HCEC 1CT (cell line): ENCODE data around the gene PROK1.

ENCODE experiments used
- DNase-seq: peaks from one replicate; pipeline ENCODE4 v3.0.0-alpha.2; 2017

The PROK1 gene

DNA sequence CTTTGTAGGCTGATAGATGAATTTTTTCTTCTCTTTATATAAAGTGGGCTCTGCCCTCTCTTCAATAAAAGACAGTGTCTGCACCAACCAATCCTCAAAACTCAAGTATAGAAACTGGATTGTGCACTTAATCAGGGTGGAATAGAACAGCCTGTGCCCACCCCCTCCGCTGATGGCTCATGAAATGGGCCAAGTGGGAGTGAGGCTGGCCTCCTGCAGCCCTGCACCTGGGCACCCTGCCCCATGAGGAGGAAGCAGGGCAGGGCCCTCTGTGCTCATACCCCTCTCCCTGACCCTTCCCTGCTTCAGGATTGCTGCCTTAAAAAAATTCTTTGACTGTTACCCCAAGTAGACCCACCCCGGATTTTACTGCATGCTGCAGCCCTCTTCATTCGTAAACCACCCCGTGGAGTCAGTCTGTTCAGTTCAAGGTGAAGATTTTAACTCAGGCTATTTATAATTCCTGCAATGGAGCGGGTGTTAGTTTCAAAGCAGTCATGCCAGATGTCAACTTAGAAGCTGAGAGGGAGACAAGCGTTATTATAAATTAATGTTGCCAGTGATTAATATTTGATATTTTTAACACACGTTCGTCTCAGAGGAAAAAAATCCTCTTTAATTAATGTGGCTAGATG is 15.8 kb downstream of the PROK1 start:
- DNase-seq = no peak

DNA sequence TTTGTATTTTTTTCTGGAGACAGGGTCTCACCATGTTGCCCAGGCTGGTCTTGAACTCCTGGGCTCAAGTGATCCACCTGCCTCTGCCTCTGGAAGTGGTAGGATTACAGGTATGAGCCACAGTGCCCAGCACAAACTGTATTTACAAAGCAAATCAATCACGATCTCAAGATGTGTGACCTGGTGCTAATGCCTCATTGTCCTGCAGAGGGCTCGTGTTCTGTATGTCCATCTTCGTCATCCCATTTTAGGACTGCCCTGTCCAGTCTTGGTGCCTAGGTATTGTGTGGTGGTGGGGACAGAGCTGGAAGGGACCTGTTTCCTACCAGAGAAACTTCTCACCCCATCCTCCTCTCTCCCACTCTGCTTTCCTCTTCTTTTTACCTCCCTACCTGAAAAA is 20.2 kb downstream of the PROK1 start:
- DNase-seq = no peak

DNA sequence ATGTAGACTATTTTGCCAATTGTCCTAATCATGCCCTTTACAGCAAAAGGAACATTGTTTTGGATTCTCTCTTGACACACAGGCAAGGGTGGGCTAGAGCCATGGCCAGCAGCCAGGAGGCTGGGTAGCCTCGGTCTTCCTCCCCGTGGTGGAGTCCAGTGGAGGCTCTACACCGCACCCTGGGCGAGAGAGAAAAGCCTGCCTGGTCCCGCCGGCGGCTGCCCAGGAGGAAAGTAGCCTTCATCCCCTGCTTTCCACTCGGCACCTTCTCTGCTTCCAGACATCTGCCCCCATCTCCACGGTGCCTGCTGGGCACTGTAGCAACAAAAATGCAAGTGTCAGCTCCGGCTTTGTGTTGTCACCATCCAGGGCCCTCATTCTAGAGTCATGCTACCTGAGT is 21.6 kb downstream of the PROK1 start:
- no peak for DNase-seq

DNA sequence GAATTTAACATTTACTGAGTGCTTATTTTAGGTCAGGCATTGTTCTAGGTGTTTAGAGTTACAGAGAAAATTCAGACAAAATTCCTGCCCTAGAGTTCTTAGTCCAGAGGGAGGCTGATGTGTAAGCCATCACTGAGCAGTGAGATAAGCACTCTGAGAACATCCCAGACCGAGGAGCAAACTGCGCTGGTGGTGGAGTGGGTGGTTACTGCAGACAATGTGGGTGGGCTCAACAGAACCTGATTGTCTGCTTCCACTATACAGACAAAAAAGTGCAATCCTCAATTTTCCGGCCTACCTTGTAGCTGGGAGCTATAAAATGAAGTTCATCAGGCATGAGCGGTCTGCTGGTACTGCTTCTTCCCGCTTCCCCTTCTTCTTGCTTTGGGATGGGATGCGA is 23.5 kb downstream of the PROK1 start:
- no peak for DNase-seq

DNA sequence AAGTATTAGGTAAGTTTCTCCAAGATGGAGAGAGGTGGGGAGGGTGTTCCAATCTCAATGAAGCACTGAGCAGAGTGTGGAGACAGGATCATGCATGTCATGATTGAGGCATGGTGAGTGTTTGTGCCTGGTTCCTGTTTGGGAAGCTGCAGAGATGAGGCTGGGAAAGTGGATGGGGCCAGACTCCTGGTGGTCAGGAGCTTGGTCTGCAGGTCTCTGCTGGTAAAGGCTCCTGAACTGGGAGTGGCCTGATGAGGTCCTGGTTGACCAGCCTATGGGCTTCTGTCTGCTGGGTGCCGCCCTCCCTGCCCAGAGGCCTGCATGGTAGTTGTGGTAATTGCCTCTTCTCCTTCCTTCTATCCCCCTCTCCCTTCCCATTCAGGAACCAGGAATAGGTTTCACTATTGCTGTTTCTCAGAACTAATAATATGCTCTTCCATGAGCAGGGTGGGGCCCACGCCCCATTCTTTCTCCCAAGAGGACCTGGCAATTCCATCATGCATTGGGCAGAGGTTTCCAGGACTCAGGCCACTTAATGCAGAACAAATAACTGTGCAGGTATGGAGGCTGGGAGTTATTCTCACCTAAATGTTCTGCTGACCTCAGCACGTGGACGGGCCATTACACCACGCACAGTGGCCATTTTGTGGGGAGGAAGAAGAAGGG is 24.5 kb downstream of the PROK1 start:
- no peak for DNase-seq

DNA sequence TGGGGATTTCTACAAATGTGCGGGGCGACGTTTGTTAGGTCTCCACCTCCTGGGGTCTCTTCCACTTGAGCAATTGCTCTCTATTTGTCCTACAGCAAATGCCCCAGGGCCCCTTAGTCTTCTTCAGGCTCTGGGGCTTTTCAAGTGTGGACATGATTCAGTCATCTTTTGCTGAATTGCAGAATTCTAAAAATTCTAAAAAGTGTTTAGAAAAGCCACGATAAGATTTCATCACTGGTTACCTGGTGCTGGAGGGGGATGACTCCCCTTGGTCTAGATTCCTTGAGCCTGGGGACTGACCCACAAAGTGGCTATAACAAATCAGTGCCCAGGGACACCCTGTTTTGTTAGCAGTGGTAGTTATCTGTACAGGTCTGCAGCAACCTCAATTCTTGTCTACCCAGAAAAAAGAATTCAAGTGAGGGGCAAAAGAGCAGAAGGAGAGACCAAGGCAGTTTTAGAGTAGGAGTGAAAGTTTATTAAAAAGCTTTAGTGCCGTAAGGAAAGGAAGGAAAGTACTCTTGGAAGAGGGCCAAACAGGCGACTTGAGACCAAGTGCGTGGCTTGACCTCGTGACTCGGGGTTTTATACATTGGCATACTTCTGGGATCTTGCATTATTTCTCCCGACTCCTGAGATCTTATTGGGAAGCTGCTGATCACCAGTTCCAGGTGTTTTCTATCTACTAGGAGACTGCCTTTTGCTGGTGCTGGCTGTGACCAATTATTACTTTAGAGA is 25.2 kb downstream of the PROK1 start:
- no peak for DNase-seq

DNA sequence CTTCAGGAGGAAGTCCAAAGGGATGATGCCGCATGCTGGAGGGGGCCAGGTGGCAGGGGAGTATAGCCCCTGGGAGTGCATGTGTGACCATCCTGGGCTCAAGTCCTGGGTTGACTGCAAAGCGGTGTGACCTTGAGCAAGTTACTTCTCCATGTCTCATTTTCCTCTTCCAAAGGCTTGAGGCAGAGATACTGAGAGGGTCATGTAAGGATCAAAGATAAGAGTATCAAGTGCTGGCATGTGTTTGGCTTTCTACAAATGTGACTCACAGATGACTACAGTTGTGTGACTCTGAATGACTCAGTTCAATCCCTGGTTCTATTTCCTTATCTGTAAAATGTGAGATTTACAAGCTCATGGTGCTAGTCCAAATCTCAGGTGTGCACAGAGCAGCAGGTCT is 26.1 kb downstream of the PROK1 start:
- peak; percentile 79 for DNase-seq

DNA sequence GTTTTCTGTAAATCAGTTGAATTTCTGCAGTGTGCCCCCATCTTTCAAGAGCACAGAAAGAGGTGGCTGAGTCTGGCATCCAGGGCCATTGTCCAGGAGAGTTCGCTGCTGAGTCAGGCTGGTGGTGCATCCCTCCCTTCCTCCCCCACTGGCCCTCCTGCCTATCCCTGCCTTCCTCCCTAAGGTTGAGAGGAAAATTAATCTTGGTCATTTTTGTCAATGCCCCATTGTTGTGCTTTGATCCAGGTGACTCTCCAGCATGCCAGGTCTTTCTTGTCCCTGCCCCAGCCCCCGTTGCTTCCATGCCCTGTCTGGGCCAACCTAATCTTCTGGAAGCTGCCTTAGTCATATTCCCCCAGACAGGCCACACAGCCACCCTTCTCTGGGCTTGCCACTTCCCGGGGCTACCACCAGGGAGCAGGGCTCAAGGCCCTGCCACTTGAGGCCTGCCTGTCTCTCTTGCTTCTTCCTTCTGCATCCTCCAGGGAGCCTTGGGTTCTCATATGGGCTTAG is 26.6 kb downstream of the PROK1 start:
- DNase-seq = no peak

DNA sequence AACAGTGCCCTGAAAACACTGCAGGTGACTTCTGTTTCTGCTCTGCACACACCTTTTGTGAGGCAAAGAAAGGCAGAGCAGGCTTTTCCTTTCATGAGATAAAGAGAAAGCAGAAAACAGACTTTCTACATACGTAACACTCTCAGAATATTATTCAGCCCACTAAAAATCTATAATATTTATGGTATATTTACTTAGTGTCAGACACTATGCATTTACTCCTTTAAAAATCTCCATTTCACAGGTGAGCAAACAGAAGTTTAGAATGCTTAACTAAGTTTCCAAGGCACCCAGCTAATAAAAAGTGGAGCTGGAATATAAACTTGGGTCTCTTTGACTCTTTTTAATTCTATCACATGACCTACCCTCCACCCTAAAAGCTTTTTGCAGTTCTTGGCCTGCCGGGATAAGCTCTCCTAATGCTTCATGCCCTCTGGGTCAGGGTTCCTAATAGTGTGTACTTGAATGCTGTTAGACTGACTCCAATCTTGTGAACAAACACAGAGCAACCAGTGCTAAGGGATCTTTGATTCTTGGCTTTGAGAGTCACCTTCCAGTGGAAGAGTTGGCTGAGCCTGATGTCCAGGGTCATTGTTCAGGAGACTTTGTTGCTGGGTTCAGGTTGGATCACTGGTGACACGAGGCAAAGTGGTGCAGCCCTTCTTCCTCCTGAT is 27.2 kb downstream of the PROK1 start:
- no peak for DNase-seq

DNA sequence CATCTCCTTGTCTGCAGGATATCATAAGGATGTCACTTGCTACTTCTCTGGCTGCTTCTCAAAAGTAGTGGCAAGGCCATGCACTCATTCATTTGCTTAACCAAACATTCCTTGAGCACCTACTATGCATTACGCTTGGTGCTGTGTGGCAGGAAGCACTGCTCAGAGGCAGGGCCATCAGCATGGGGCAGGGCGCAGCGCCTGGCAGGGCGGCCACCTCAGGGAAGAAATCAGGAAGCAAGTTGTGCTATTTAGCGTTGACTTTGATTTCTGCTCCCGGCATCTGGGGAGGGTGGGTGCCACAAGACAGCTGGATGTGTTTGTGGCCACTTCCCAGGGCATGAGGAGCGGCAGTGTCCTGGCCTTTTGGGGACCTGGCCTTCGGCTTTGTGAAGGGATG is 27.9 kb downstream of the PROK1 start:
- no peak for DNase-seq

DNA sequence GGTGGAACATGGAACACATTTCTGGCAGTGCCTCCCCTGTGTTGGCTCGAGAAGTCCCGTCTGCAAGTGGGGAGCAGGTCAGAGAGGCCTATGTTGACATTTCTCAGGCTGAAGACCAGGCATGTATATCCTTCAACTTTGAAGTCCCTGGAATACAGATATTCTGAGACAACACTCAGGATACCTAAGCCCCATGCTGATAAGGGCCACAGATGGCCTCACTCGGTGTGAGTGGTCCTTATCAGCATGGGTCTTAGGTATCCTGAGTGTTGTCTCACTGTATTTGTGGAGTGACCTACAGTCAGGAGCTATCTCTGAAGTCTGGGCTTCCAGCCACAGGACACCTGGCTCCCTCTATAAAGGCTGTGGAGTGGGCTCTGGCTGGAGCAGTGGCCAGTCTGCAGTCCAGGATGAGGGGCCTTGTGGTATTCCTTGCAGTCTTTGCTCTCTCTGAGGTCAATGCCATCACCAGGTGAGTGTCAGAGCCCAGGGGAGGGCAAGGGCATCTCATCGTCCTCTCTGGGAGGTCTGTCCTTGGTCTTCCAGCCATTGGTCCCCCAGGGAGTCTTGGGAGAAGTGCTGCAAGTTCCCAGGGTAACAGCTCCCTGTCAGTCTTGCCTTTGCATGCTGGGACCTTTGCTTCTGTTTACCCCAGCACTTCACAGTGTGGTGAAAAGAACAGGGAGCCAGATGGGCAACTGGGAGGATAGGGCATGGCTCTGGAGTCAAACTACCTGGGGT is 29.6 kb downstream of the PROK1 start:
- DNase-seq = no peak

DNA sequence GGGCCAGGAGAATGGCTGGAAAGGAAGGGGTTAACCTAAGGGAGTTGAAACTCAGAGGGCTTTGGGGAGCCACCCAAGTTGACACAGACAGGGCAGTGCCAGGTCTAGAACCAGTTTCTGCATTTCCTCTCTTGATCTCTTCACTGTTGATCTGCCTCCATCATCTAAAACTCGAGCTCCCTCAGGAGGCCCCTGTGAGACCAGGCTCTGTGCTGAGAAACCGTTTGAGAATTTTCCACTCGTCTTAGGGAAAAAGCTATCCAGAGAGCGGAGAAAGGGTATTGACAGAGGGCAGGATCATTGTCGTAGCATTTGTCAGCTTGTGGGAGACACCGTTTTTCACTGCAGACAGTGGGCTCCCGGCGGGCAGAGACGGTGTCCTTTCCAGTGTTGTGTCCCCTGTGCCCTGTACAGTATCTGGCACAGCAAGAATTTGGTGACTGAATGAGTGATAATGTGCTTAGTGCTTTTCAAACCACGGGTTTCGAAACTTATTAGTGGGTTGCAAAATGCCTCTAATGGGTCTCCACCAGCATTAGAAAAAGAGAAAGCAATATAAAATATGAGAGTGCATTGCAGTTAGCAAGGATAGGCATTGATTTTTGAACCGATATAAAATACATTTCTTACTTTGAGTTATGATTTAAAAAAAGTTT is 31.1 kb downstream of the PROK1 start:
- DNase-seq = no peak

DNA sequence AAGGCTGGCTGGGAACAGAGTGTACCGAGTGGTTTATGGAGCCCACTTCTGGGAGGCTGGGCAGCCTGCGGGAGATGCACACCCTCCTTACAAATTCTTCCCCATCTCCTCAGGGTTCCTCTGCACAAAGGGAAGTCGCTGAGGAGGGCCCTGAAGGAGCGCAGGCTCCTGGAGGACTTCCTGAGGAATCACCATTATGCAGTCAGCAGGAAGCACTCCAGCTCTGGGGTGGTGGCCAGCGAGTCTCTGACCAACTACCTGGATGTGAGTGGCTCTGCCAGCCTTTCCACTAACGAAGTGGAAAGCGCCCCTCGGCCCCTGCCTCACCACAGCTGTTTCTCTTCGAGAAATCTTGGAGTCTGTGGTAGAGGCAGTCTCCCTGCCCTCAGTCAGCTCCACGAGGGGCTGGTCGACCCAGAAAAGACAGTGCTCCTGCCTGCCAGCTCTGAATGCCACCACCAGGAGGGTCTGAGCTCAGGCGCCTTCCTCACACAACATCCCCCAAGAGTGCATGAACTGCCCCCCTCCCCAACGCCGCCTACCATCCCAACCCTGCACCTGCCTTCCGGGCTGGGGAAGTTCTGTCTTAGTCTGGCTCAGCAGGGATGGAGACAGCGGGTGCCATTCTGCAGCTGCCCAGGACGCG is 31.8 kb downstream of the PROK1 start:
- DNase-seq = no peak

DNA sequence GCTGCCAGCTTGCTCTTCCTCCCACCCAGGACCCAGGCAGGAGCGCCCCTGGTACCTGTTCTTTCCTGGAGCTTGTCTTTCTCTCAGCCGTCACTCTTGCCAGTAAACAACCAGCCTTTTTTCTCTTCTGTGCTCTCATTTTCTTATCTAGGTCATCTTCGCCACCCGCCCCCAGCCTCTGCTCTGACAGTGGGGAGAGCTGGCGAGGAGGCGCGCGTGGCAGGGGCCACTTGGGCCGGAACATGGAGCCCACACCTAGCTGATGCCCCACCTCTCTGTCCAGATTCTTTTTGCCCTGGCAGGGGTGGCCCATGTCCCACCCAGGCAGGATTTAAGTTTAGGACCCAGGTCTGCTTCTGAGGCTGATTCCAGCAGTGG is 32.3 kb downstream of the PROK1 start:
- no peak for DNase-seq

DNA sequence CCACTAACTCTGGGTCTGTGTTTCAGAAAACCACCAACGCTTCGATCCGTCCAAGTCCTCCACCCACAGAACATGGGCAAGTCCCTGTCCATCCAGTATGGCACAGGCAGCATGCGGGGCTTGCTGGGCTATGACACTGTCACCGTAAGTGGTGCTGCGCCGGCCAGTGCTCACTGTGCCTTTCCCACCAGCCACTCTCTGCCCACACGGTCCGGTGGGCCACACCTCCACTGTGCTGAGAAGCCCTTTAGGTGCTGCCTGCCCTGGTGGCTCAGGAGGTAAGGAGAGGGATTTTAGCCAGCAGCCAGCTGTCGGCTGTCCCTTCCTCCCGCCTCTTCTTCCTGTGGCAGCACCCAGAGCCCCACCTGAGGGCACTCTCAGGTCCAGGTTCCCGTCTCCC is 33.9 kb downstream of the PROK1 start:
- DNase-seq = no peak

DNA sequence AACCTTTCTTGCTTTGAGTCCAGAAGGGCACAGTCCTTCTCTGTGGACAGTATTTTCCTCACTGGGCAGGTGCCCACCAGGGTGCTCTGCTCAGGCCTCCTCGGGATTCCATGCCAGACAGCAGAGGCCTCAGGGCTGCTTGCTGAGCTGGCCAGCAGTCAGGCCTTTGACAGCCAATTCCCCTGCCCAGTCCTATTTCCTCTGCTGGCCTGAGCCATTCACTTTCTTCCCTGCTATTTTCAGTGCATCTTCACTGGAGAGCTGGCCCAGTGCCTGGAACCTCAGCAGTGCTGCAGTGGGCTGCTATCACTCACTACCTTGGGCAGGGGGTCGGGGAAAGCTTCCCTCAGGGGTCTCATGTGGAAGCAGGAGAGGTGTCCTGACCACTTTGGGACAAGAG is 34.8 kb downstream of the PROK1 start:
- no peak for DNase-seq

DNA sequence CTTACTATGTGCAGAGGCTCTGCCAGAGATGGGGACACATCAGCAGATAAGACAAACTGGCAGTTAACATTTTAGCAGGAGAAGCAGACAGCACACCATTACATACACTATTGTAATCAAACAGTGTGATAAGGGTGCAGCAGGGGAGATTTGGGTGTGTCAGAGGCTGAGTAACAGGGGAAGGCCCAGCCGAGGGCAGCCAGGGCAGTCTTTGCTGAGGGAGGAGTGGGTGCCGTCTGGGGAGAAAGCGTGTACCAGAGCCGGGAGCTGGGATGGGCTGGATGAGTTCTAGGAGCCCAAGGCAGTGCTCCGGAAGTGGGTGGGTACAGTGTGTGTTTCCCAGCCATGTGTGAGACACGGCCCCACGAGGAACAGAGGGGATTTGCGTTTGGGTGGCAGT is 36.8 kb downstream of the PROK1 start:
- no peak for DNase-seq

DNA sequence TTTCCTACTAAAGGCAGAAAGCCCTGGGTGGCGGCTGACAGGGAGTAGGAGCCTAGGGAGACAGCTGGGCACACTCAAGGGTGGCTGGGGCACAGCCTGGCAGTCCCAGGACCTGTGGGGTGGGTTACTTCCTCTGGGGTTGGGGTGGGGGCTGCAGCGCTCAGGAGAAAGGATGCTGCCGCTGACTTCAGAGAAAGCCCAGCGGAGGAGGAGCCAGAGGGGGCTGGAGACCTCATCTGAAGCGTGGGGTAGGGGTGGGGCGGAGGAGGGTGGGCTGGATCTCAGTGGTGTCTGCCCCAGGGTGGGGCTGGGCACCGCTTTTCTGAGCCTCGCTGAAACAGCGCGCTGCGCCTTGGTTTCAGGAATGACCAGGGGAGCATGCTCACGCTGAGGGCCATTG is 37.2 kb downstream of the PROK1 start:
- DNase-seq = no peak

DNA sequence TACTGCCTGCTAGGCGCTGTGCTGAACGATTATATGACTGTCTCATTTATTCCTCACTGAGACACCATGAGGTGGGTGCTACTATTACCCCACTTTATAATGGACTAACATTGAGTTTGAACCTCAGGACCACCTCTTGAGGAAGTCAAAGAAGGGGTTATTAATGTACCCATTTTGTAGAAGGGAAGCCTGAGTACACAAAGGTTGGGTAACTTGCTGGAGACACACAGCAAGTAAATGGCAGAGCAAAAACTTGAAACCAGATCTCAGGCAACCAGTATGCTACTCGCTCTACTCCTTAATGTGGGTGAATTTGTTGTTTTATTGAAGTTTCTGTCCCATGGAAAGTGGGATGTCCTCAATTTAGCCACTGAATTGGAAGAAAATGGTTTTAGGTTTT is 37.9 kb downstream of the PROK1 start:
- no peak for DNase-seq

DNA sequence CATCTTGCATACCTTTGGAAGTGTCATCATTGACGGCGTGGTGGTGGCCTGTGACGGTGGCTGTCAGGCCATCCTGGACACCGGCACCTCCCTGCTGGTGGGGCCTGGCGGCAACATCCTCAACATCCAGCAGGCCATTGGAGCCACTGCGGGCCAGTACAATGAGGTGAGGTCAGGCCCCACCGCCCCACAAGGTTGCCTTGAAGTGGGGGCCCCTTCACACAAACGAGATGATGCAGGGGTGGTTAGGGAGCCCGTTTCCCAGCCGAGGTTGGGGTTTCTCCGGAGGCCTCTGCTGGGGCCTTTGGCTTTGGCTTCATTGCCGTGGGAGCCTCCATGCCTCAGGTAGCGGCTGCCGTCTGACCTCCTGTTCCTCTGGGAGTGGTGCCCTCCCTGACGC is 38.5 kb downstream of the PROK1 start:
- DNase-seq = no peak

DNA sequence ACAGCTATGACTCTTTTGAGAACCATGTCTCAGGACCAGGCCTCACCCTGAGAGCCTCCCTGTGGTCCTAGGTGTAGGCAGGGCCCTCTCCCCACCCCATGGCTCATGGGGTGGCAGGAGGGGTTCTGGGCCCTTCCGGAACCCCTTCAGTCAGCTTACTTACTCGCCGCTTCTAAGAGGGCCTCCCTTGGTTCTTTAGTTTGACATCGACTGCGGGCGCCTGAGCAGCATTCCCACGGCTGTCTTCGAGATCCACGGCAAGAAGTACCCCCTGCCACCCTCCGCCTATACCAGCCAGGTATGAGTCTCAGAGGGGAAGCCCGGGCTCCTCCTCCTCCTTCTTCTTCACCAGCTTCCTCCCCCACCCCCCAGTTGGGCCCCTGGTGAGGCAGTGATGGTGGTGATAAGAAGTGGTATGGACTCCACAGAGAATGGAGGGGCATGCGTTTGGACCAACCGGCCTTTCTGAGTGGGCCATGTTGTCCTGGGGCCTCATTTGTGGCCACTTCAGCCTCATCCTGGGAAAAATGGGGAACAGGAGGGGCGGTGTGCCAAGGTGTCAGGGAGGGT is 39.1 kb downstream of the PROK1 start:
- DNase-seq = no peak
